Gastroesophageal sphincter (tissue), 3 donors: ENCODE data around the gene YES1.

Source experiments
- CTCF ChIP-seq, 4 experiments: fragments of 200-600 bp in 2 of 4; fragments of 450-650 bp in 2 of 4; sonication (generic) in 1 of 4; IDR thresholded peaks; one replicate each; pipeline ENCODE4 v1.5.1; 2017 to 2019; ENCODE audit warnings: antibody characterized with exemption in 4 of 4, mild to moderate bottlenecking in 2 of 4, moderate library complexity in 2 of 4
- POLR2A ChIP-seq, 2 donors: fragments of 450-650 bp; IDR thresholded peaks; one replicate each; pipeline ENCODE4 v1.6.1; 2017; ENCODE audit warnings: antibody characterized with exemption in 2 of 2, mild to moderate bottlenecking in 2 of 2, moderate library complexity in 1 of 2

- TF ChIP-seq POLR2A (IDR thresholded peaks at IDR 0.05) (no peak), CTCF (IDR thresholded peaks at IDR 0.05) (no peak)
Measured at GRCh38 chr18:677145-677544, 134.9 kb downstream of the YES1 start.
